PFSK-1 (cell line): Measurements from ENCODE around the gene CKMT2. TPM values are rescaled to one million over a fixed set of nuclear protein-coding genes. Genes with fewer than 3 reads are reported as not detected.

ENCODE experiments used
- FOXP2 ChIP-seq: optimal IDR thresholded peaks from 2 replicates; pipeline ENCODE3; 2011; ENCODE audit warnings: borderline replicate concordance, control low read depth, inconsistent platforms; ENCODE audit not compliant: insufficient read depth; ENCODE audit errors: extremely low read length, extremely low read depth
- POLR2AphosphoS5 ChIP-seq: IDR thresholded peaks from 2 replicates; pipeline ENCODE4 v1.6.1; 2012; ENCODE audit warnings: low read depth, mild to moderate bottlenecking, control low read depth, low read length, moderate library complexity
- SIN3A ChIP-seq: IDR thresholded peaks from 2 replicates; pipeline ENCODE4 v1.6.1; 2012; ENCODE audit warnings: mild to moderate bottlenecking, low read length, moderate library complexity, borderline replicate concordance; ENCODE audit not compliant: insufficient read depth
- TAF1 ChIP-seq: IDR thresholded peaks from 2 replicates; pipeline ENCODE4 v1.6.1; 2012; ENCODE audit warnings: low read length, control low read depth, borderline replicate concordance; ENCODE audit not compliant: insufficient read depth
- polyA plus RNA-seq: library from polyadenylated mRNA; unstranded; fragments of >200 nt; gene quantifications from one replicate; pipeline ENCODE4 v1.2.1, GENCODE V29; 2012; ENCODE audit warnings: low read depth, missing spikeins; ENCODE audit not compliant: insufficient read length
- TF ChIP-seq, protein P1 (sequence below), 2 experiments: IDR thresholded peaks; 2 replicates each; pipeline versions ENCODE4 v1.6.1 to v1.8.0; 2011 to 2012; ENCODE audit warnings: low read depth in 2 of 2, low read length in 2 of 2, control low read depth in 1 of 2, inconsistent platforms in 1 of 2, mild to moderate bottlenecking in 1 of 2, moderate library complexity in 1 of 2; ENCODE audit not compliant: insufficient read depth in 1 of 2

The CKMT2 gene
- polyA plus RNA-seq = 0.35 TPM

DNA sequence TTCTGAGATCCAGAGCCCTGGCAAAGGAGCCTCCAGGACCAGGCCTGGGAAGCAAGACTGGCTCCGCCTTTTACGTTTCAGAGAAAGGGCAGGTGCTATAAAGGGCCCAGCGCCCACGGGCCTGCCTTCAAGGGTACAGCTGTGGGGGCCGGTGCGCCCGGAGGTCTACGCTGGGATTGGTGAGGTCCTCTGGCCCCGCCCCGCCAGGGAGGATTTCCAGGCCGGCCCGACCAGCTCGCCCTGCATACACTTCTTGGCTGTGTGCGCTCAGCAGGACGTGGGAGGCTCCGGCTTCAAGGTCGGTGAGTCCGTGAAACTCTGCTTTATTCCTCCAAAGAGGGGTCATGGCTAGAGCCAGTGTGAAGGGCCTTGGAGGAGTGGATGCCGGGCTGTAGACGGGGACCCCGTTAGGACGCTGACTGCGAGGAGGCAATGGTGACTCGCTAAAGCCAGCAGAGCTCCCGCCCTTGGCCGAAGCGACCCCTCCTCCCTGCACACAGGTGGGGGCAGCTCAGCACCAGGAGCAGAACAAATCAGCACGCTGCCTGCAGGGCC lies at the start of gene CKMT2:
Gene CKMT2 (plus strand): TSS at position 243 of the 555 bp plus-strand sequence. CDS start 17,811 bp downstream, outside the sequence.
- no peak for TF ChIP-seq FOXP2
- no peak for TF ChIP-seq TAF1
- TF ChIP-seq, protein P1, sequence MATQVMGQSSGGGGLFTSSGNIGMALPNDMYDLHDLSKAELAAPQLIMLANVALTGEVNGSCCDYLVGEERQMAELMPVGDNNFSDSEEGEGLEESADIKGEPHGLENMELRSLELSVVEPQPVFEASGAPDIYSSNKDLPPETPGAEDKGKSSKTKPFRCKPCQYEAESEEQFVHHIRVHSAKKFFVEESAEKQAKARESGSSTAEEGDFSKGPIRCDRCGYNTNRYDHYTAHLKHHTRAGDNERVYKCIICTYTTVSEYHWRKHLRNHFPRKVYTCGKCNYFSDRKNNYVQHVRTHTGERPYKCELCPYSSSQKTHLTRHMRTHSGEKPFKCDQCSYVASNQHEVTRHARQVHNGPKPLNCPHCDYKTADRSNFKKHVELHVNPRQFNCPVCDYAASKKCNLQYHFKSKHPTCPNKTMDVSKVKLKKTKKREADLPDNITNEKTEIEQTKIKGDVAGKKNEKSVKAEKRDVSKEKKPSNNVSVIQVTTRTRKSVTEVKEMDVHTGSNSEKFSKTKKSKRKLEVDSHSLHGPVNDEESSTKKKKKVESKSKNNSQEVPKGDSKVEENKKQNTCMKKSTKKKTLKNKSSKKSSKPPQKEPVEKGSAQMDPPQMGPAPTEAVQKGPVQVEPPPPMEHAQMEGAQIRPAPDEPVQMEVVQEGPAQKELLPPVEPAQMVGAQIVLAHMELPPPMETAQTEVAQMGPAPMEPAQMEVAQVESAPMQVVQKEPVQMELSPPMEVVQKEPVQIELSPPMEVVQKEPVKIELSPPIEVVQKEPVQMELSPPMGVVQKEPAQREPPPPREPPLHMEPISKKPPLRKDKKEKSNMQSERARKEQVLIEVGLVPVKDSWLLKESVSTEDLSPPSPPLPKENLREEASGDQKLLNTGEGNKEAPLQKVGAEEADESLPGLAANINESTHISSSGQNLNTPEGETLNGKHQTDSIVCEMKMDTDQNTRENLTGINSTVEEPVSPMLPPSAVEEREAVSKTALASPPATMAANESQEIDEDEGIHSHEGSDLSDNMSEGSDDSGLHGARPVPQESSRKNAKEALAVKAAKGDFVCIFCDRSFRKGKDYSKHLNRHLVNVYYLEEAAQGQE (IDR thresholded peaks at IDR 0.05; ENCODE audit: insufficient read depth in 1 of 2, low read depth in 2 of 2, low read length in 2 of 2) = no peak
- TF ChIP-seq SIN3A = no peak
- TF ChIP-seq POLR2AphosphoS5 = no peak

DNA sequence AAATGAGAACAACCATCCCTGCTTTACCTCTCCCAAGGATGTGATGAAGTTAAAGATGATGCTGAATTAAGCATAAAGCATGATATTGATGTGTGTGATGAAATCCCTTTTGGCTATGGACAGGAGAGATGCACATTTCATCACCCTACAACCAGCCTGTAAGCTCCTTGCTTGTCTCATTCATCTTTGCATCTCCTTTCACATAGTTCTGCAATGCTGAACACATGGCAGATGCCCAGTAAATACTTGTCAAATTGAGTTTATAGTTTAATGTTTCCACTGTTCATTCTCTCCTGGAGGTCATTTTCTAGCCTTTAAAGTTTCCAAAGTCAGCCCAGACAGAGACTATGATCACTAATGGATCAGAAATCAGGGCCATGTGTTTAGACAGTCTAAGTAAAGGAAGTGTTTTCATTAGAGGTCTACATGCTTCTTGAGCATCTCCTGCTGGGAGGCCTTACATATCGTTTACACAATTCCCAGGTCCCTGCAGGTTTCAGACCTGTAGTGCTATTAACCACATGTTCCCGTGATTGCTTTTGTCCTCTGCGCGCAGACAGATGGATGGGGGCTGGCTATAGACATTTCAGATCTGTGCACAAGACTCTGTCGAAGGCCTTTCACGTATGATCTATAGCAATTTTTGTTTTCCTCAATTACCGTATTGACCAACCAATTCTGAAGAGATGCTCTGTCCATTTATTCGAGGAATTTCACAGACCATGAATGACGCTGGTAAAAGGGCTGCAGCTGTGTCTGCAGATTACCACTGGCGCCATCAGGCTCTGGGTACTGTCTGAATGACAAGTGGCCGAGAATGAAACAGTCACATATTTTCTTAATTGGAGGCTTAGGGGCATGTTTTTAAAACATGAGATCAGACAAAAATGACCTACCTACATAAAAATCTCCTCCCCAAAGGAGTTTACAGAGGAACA lies 49.0 kb upstream of the CKMT2 start:
- no peak for TF ChIP-seq TAF1
- no peak for TF ChIP-seq POLR2AphosphoS5
- TF ChIP-seq FOXP2 = no peak
- TF ChIP-seq, protein P1 (IDR thresholded peaks at IDR 0.05; ENCODE audit: insufficient read depth in 1 of 2, low read depth in 2 of 2, low read length in 2 of 2) = no peak
- no peak for TF ChIP-seq SIN3A

DNA sequence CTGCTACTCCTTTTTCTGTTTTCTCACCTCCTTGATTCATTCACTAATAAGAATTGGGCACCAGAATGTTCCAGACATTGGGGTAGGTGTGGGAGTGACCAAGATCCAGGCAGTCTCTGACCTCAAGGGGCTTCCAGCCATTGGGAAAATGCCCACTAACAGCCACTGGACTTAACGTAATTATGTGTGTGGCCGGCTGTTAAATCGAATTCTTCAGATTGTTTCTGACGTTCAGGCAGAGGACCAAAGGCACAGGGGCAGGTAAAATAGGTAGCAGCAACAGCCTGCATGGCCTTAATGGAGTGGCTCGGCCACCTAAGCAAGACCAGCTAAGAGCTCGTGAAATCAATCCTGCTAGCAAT lies 48.4 kb upstream of the CKMT2 start:
- TF ChIP-seq, protein P1 (IDR thresholded peaks at IDR 0.05; ENCODE audit: insufficient read depth in 1 of 2, low read depth in 2 of 2, low read length in 2 of 2) = no peak
- no peak for TF ChIP-seq TAF1
- no peak for TF ChIP-seq POLR2AphosphoS5
- TF ChIP-seq FOXP2 = no peak
- TF ChIP-seq SIN3A = no peak

DNA sequence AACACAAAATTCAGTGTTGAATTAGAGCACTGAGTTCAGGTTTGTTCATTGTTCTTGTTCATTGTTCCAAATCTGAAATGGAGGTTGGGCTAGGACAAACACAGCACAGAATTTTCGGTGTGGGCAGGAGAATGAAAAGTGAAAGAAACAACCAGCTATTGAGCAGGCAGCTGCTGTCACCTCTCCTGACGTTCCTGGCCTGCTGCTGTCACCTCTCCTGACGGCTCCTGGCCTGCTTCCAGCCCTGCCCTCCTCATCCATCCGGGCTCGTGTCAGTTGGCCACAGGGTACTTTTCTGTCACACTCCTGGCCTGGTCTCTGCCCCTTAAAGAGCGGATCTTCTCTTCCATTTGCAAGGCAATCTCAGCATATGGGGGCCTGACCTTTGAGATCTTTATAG lies 45.2 kb upstream of the CKMT2 start:
- TF ChIP-seq TAF1 = no peak
- TF ChIP-seq POLR2AphosphoS5 = no peak
- no peak for TF ChIP-seq SIN3A
- TF ChIP-seq FOXP2 = no peak
- TF ChIP-seq, protein P1 (IDR thresholded peaks at IDR 0.05; ENCODE audit: insufficient read depth in 1 of 2, low read depth in 2 of 2, low read length in 2 of 2) = no peak
